Keratinocyte (primary cell): ENCODE measurements around the gene NRDE2. TPM values are rescaled to one million over a fixed set of nuclear protein-coding genes. Genes with fewer than 3 reads are reported as not detected.

Source experiments
- DNase-seq: peaks from one replicate; pipeline ENCODE4 v3.0.0-alpha.2; 2011; ENCODE audit warnings: low read depth, missing footprints, low spot score
- FAIRE-seq: peaks from 2 replicates; lab custom pipeline; 2011; peaks lifted over from hg19 to GRCh38; lab: Jason Lieb, UNC
- H2AFZ ChIP-seq: 2 replicates; pipeline ENCODE4 v1.6.0; 2012; ENCODE audit warnings: low read length, control low read depth, inconsistent platforms; ENCODE audit not compliant: control insufficient read depth
- H3K27ac ChIP-seq: 2 replicates; pipeline ENCODE4 v1.5.1; 2011; ENCODE audit warnings: low read length; ENCODE audit not compliant: control insufficient read depth, insufficient read depth
- H3K27me3 ChIP-seq: 3 replicates; pipeline ENCODE4 v1.6.0; 2011; ENCODE audit warnings: low read length; ENCODE audit not compliant: control insufficient read depth, insufficient read depth; ENCODE audit errors: extremely low read depth
- H3K36me3 ChIP-seq, 2 experiments: 2 replicates in 1 of 2; 3 replicates in 1 of 2; pipeline ENCODE4 v1.5.1; 2011; ENCODE audit warnings: low read length in 2 of 2, mild to moderate bottlenecking in 1 of 2; ENCODE audit not compliant: control insufficient read depth in 2 of 2, insufficient read depth in 2 of 2; ENCODE audit errors: extremely low read depth in 1 of 2
- H3K4me1 ChIP-seq: 3 replicates; pipeline ENCODE4 v1.5.1; 2011; ENCODE audit warnings: low read length; ENCODE audit not compliant: control insufficient read depth, insufficient read depth; ENCODE audit errors: extremely low read depth
- H3K4me2 ChIP-seq: 3 replicates; pipeline ENCODE4 v1.6.0; 2011; ENCODE audit warnings: low read depth, low read length; ENCODE audit not compliant: control insufficient read depth, insufficient read depth; ENCODE audit errors: extremely low read depth
- H3K4me3 ChIP-seq, 3 experiments: fragments of 200-600 bp in 1 of 3; sonication (generic) in 1 of 3; 2 replicates in 2 of 3; 3 replicates in 1 of 3; pipeline ENCODE4 v1.5.1; 2011 to 2016; ENCODE audit warnings: low read length in 3 of 3, mild to moderate bottlenecking in 3 of 3, control low read depth in 2 of 3, inconsistent platforms in 1 of 3, low read depth in 1 of 3, mixed read lengths in 1 of 3, mixed run types in 1 of 3, moderate library complexity in 1 of 3; ENCODE audit not compliant: control insufficient read depth in 2 of 3, insufficient read depth in 2 of 3; ENCODE audit errors: extremely low read depth in 1 of 3
- H3K79me2 ChIP-seq: 2 replicates; pipeline ENCODE4 v1.6.0; 2012; ENCODE audit warnings: low read length; ENCODE audit not compliant: control insufficient read depth, insufficient read depth
- H3K9ac ChIP-seq: 3 replicates; pipeline ENCODE4 v1.6.0; 2011; ENCODE audit warnings: low read length; ENCODE audit not compliant: control insufficient read depth, insufficient read depth; ENCODE audit errors: extremely low read depth
- H3K9me1 ChIP-seq: 3 replicates; pipeline ENCODE4 v1.6.0; 2011; ENCODE audit warnings: low read length; ENCODE audit not compliant: control insufficient read depth, insufficient read depth; ENCODE audit errors: extremely low read depth
- H3K9me3 ChIP-seq: 2 replicates; pipeline ENCODE4 v1.5.1; 2012; ENCODE audit warnings: low read depth, low read length; ENCODE audit not compliant: control insufficient read depth
- H4K20me1 ChIP-seq: 3 replicates; pipeline ENCODE4 v1.6.0; 2011; ENCODE audit warnings: low read length; ENCODE audit not compliant: control insufficient read depth, insufficient read depth; ENCODE audit errors: extremely low read depth
- EZH2 ChIP-seq: IDR thresholded peaks from one replicate; pipeline ENCODE4 v1.6.1; 2012; ENCODE audit warnings: inconsistent platforms, mild to moderate bottlenecking, low read length, moderate library complexity
- dilution Hi-C: fragments of 300-500 bp; cut with MboI; formaldehyde crosslinking; loops from one replicate; pipeline ENCODE4 v1.7.0; 2020; ENCODE audit warnings: low sequenced_read_pairs; ENCODE audit not compliant: extremely low pct_ligation_motif_present
- polyA plus RNA-seq, 5 experiments: library from polyadenylated mRNA; depleted of rRNA in 3 of 5; stranded (reverse) in 3 of 5; stranded (forward) in 1 of 5; unstranded in 1 of 5; fragments of >200 nt; gene quantifications; 1 replicate in 1 of 5; 2 replicates in 3 of 5; 3 replicates in 1 of 5; pipeline versions ENCODE4 v1.2.1 to v1.2.3, GENCODE V29; 2011 to 2012; ENCODE audit warnings: missing spikeins in 2 of 5, low read depth in 1 of 5, low replicate concordance in 1 of 5
- TF ChIP-seq, protein P1 (sequence below), 3 experiments: IDR thresholded peaks in 1 of 3; conservative IDR thresholded peaks in 1 of 3; optimal IDR thresholded peaks in 1 of 3; 2 replicates in 2 of 3; 3 replicates in 1 of 3; pipeline versions ENCODE3 to v1.5.1; 2011; ENCODE audit warnings: low read length in 3 of 3, mild to moderate bottlenecking in 3 of 3, moderate library complexity in 2 of 3, control low read depth in 1 of 3, inconsistent platforms in 1 of 3; ENCODE audit not compliant: insufficient read depth in 2 of 3; ENCODE audit errors: extremely low read depth in 1 of 3

Gene NRDE2
- polyA plus RNA-seq, 1 donor (not counting 4 experiments of a cell fraction or from before 2014, with no cell fraction given), result 9.2 TPM

DNA sequence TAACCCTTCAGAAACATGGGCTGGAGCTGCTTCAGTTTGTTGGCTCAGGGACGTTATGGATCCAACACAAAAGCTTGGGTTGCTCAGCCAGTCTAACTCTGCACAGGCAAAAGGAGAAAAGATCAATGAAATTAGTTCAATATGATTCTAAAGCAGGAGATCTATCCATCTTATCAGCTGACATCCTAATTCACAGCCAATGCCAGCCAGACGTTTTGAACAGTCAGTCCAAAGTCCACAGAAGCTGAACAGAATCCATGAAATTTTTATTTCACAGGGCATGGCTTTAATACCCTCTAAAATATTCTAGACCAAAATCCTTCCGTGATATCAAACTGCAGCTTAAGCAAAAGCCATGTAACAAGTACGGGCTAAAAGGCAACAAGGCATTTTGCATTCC, 13.7 kb downstream of the NRDE2 start:
- TF ChIP-seq EZH2, result no peak
- TF ChIP-seq, protein P1, sequence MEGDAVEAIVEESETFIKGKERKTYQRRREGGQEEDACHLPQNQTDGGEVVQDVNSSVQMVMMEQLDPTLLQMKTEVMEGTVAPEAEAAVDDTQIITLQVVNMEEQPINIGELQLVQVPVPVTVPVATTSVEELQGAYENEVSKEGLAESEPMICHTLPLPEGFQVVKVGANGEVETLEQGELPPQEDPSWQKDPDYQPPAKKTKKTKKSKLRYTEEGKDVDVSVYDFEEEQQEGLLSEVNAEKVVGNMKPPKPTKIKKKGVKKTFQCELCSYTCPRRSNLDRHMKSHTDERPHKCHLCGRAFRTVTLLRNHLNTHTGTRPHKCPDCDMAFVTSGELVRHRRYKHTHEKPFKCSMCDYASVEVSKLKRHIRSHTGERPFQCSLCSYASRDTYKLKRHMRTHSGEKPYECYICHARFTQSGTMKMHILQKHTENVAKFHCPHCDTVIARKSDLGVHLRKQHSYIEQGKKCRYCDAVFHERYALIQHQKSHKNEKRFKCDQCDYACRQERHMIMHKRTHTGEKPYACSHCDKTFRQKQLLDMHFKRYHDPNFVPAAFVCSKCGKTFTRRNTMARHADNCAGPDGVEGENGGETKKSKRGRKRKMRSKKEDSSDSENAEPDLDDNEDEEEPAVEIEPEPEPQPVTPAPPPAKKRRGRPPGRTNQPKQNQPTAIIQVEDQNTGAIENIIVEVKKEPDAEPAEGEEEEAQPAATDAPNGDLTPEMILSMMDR (optimal IDR thresholded peaks at IDR 0.05 in 1 of 3, IDR thresholded peaks at IDR 0.05 in 1 of 3, conservative IDR thresholded peaks at IDR 0.05 in 1 of 3; ENCODE audit: extremely low read depth in 1 of 3, insufficient read depth in 2 of 3, low read length in 3 of 3), result no peak
- no peak for FAIRE-seq
- Histone ChIP-seq H3K79me2 (peaks cover 3% of the 10 kb centered on the region), H3K4me1 (no peaks in the 10 kb centered on the region), H2AFZ (no peak overlapping the region), H3K9me1 (no peaks in the 10 kb centered on the region), H3K27me3 (no peaks in the 10 kb centered on the region), H3K9ac (no peak overlapping the region), H3K4me2 (no peak overlapping the region), H3K9me3 (no peaks in the 10 kb centered on the region), H4K20me1 (no peaks in the 10 kb centered on the region), H3K36me3 (peaks cover 3 to 4% of the 10 kb centered on the region in 2 experiments), H3K27ac (no peak overlapping the region), H3K4me3 (no peak overlapping the region)
- no peak for DNase-seq
- dilution Hi-C loops, result no loop called here

GRCh38 chr14:90317286-90317685, 14.5 kb downstream of the NRDE2 start:
- H4K20me1 ChIP-seq, result no peaks in the 10 kb centered on the region
- no peak overlapping the region for H3K4me3 ChIP-seq
- H2AFZ ChIP-seq, result no peak overlapping the region
- H3K9ac ChIP-seq, result no peak overlapping the region
- dilution Hi-C loops, result no loop called here
- TF ChIP-seq, protein P1 (optimal IDR thresholded peaks at IDR 0.05 in 1 of 3, IDR thresholded peaks at IDR 0.05 in 1 of 3, conservative IDR thresholded peaks at IDR 0.05 in 1 of 3; ENCODE audit: extremely low read depth in 1 of 3, insufficient read depth in 2 of 3, low read length in 3 of 3), result no peak
- TF ChIP-seq EZH2, result no peak
- no peaks in the 10 kb centered on the region for H3K27me3 ChIP-seq
- no peaks in the 10 kb centered on the region for H3K9me3 ChIP-seq
- FAIRE-seq (no peak), DNase-seq (no peak)
- no peaks in the 10 kb centered on the region for H3K79me2 ChIP-seq
- no peak overlapping the region for H3K27ac ChIP-seq
- H3K4me1 ChIP-seq, result no peaks in the 10 kb centered on the region
- H3K4me2 ChIP-seq, result no peak overlapping the region
- no peaks in the 10 kb centered on the region for H3K9me1 ChIP-seq
- H3K36me3 ChIP-seq, result peaks cover 4 to 5% of the 10 kb centered on the region in 2 experiments
